HepG2 (cell line): ENCODE measurements around the gene ZDHHC24. TPM values are rescaled to one million over a fixed set of nuclear protein-coding genes. Genes with fewer than 3 reads are reported as not detected.

Experiments used
- ATAC-seq: fragments of 200-7000 bp; cut with Tn5 transposase; 3 replicates; pipeline ENCODE4 v1.9.1; 2020; ENCODE audit warnings: mild to moderate bottlenecking, moderate library complexity
- BruUV-seq: library from RNA; stranded (reverse); fragments of 400-500 nt; replicated peaks from 2 replicates; lab custom pipeline; 2021; lab: Mats Ljungman, UMichigan
- CTCF ChIA-PET: fragments of 300-600 bp; formaldehyde crosslinking; extraction: SDS; loops from one replicate; lab custom pipeline; 2021; ENCODE audit warnings: low total read pairs, inconsistent platforms, low intra/inter-chr PET ratio; lab: Yijun Ruan, JAX
- POLR2A ChIA-PET: fragments of 350-600 bp; sonication (Branson Sonifier 250); formaldehyde crosslinking; loops from one replicate; lab custom pipeline; 2020; ENCODE audit warnings: antibody characterized with exemption, inconsistent platforms; lab: Yijun Ruan, JAX
- DNase-seq: peaks from one replicate; pipeline ENCODE4 v3.0.0-alpha.2; 2015; ENCODE audit warnings: low spot score
- FAIRE-seq: peaks from 3 replicates; lab custom pipeline; 2011; peaks lifted over from hg19 to GRCh38; lab: Jason Lieb, UNC
- H2AFZ ChIP-seq: one replicate; pipeline ENCODE4 v1.6.1; 2011; ENCODE audit warnings: low read length, inconsistent platforms
- H3K27ac ChIP-seq: fragments of 300-600 bp; 3 replicates; pipeline ENCODE4 v1.8.0; 2011; ENCODE audit warnings: mixed run types, mild to moderate bottlenecking, mixed read lengths, low read length, inconsistent platforms; ENCODE audit not compliant: insufficient read depth; ENCODE audit errors: extremely low read length
- H3K27me3 ChIP-seq, 2 experiments: fragments of 200-600 bp in 1 of 2; 2 replicates in 1 of 2; 3 replicates in 1 of 2; pipeline versions ENCODE4 v1.6.0 to v1.8.0; 2011; ENCODE audit warnings: low read length in 2 of 2, mild to moderate bottlenecking in 2 of 2, moderate library complexity in 2 of 2, inconsistent platforms in 1 of 2; ENCODE audit not compliant: insufficient read depth in 2 of 2, control insufficient read depth in 1 of 2
- H3K36me3 ChIP-seq, 2 experiments: fragments of 200-600 bp in 1 of 2; replicated peaks in 1 of 2; 2 replicates in 1 of 2; 3 replicates in 1 of 2; pipeline versions ENCODE4 v1.5.1 to v1.8.0; 2011; ENCODE audit warnings: low read length in 2 of 2, inconsistent platforms in 1 of 2; ENCODE audit not compliant: insufficient read depth in 2 of 2, control insufficient read depth in 1 of 2
- H3K4me1 ChIP-seq: 2 replicates; pipeline ENCODE4 v1.5.1; 2012; ENCODE audit warnings: low read length, inconsistent platforms; ENCODE audit not compliant: insufficient read depth
- H3K4me2 ChIP-seq: 2 replicates; pipeline ENCODE4 v1.6.0; 2011; ENCODE audit warnings: low read depth, low read length, inconsistent platforms
- H3K4me3 ChIP-seq, 3 experiments: fragments of 200-600 bp in 1 of 3; sonication (generic), shearing (Covaris generic) in 1 of 3; replicated peaks in 1 of 3; 2 replicates each; pipeline ENCODE4 v1.5.1; 2011 to 2016; ENCODE audit warnings: low read length in 3 of 3, inconsistent platforms in 2 of 3, low read depth in 2 of 3, mild to moderate bottlenecking in 2 of 3, control low read depth in 1 of 3, mixed read lengths in 1 of 3; ENCODE audit not compliant: insufficient read depth in 1 of 3
- H3K79me2 ChIP-seq: one replicate; pipeline ENCODE4 v1.6.1; 2011; ENCODE audit warnings: low read length, inconsistent platforms; ENCODE audit not compliant: insufficient read depth
- H3K9ac ChIP-seq: 2 replicates; pipeline ENCODE4 v1.6.0; 2011; ENCODE audit warnings: mild to moderate bottlenecking, low read depth, low read length, inconsistent platforms; ENCODE audit not compliant: insufficient read depth
- H3K9me3 ChIP-seq: 2 replicates; pipeline ENCODE4 v1.5.1; 2012; ENCODE audit warnings: mild to moderate bottlenecking, low read length
- H4K20me1 ChIP-seq: 2 replicates; pipeline ENCODE4 v1.6.0; 2011; ENCODE audit warnings: inconsistent platforms, mild to moderate bottlenecking, low read length, moderate library complexity; ENCODE audit not compliant: insufficient read depth
- AGO1 ChIP-seq: fragments of 200-400 bp; formaldehyde crosslinking; IDR thresholded peaks from 2 replicates; pipeline ENCODE4 v1.6.1; 2017; ENCODE audit warnings: mild to moderate bottlenecking, low read depth, low read length, moderate library complexity; ENCODE audit not compliant: poor library complexity, severe bottlenecking
- AGO2 ChIP-seq: fragments of 200-400 bp; formaldehyde crosslinking; optimal IDR thresholded peaks from 2 replicates; pipeline ENCODE3; 2017; ENCODE audit warnings: mild to moderate bottlenecking, low read depth, low read length, moderate library complexity
- TOE1 ChIP-seq: sonication (generic); formaldehyde crosslinking; IDR thresholded peaks from 2 replicates; pipeline ENCODE4 v1.4.0; 2020; ENCODE audit warnings: mild to moderate bottlenecking, missing genetic modification reagents
- ZFY ChIP-seq: sonication (generic); formaldehyde crosslinking; IDR thresholded peaks from 2 replicates; pipeline ENCODE4 v1.4.0; 2020; ENCODE audit warnings: missing genetic modification reagents
- ZNF274 ChIP-seq: sonication (generic); formaldehyde crosslinking; IDR thresholded peaks from 2 replicates; pipeline ENCODE4 v1.5.1; 2020; ENCODE audit warnings: mild to moderate bottlenecking, missing genetic modification reagents
- WGBS: methylation state at CpG from one replicate; pipeline ENCODE4 v1.1.6; 2017; ENCODE audit warnings: low lambda C conversion rate; 5-methylcytosine and 5-hydroxymethylcytosine counted together
- in situ Hi-C: cut with HindIII; loops from 2 replicates; pipeline ENCODE4 v1.10.0; 2017; ENCODE audit warnings: low pct_unique_long_range_greater_than_20kb; ENCODE audit not compliant: extremely low pct_ligation_motif_present
- intact Hi-C: fragments of 100-400 bp; cut with micrococcal nuclease; formaldehyde crosslinking; loops from one replicate; pipeline ENCODE4 v1.10.0; 2022; ENCODE audit not compliant: unreplicated experiment
- polyA plus RNA-seq, 8 experiments: library from polyadenylated mRNA; depleted of rRNA in 3 of 8; stranded (reverse) in 7 of 8; unstranded in 1 of 8; fragments of >200 nt; fragmentation: Illumina TruSeq in 4 of 8; extraction: Trizol in 4 of 8; gene quantifications; 2 replicates each; pipeline versions ENCODE4 v1.2.1 to v1.2.3, GENCODE V29; 2011 to 2016; ENCODE audit warnings: low read depth in 4 of 8, missing spikeins in 1 of 8, mixed read lengths in 1 of 8; ENCODE audit not compliant: insufficient read depth in 1 of 8
- total RNA-seq, 5 experiments: library from RNA; depleted of rRNA; stranded (reverse); fragments of >200 nt; fragmentation: Illumina TruSeq; extraction: Trizol; gene quantifications; 2 replicates each; pipeline ENCODE4 v1.2.3, GENCODE V29; 2016; ENCODE audit warnings: low read depth in 1 of 5

The ZDHHC24 gene
- total and polyA plus RNA-seq, 2 of the 13 experiments (the other 11 are each of a cell fraction or from before 2014, with no cell fraction given) = 4.3 TPM

GRCh38 chr11:66539170-66539869, 6.5 kb downstream of the ZDHHC24 start:
- ATAC-seq = peak; percentile 13
- H2AFZ ChIP-seq = no peak overlapping the region

GRCh38 chr11:66532784-66533183, 13.1 kb downstream of the ZDHHC24 start:
- H3K27me3 ChIP-seq = no peaks in the 10 kb centered on the region
- intact Hi-C loops = no loop called here
- DNase-seq = no peak
- no peak overlapping the region for H3K4me3 ChIP-seq
- H3K36me3 ChIP-seq = peaks cover 0 to 3% of the 10 kb centered on the region in 2 experiments; a peak in 1 of 5 replicates
- H3K4me2 ChIP-seq = no peak overlapping the region
- FAIRE-seq = no peak
- 83% methylated on average over 6 of the region's 6 CpGs for WGBS
- H3K79me2 ChIP-seq = no peaks in the 10 kb centered on the region
- no peak for ATAC-seq
- ChIA-PET CTCF (no interaction called here), POLR2A (interaction anchor here (1.4 kb wide), 1 partner anchor 12 kb away, joined by 4 read pairs; no protein-coding TSS in a partner anchor)
- no peak overlapping the region for H3K9ac ChIP-seq
- H3K9me3 ChIP-seq = no peaks in the 10 kb centered on the region
- H2AFZ ChIP-seq = no peak overlapping the region
- in situ Hi-C loops = no loop called here
- 0 out of 2 replicates have a peak, but pooled peaks cover 7% of the 10 kb centered on the region for H3K4me1 ChIP-seq
- H3K27ac ChIP-seq = no peak overlapping the region
- BruUV-seq = no TSS peak
- TF ChIP-seq ZFY = no peak
- no peak for TF ChIP-seq TOE1 (CRISPR knock-in tag)
- no peaks in the 10 kb centered on the region for H4K20me1 ChIP-seq

More at GRCh38 chr11:66539170-66539869, 6.5 kb downstream of the ZDHHC24 start:
- Histone ChIP-seq H3K9me3 (no peaks in the 10 kb centered on the region), H3K9ac (no peak overlapping the region), H3K79me2 (no peaks in the 10 kb centered on the region), H4K20me1 (no peaks in the 10 kb centered on the region), H3K27me3 (no peaks in the 10 kb centered on the region), H3K4me1 (no peaks in the 10 kb centered on the region), H3K4me2 (no peak overlapping the region), H3K27ac (no peak overlapping the region), H3K36me3 (0 out of 5 replicates have a peak, but pooled peaks cover 0 to 3% of the 10 kb centered on the region in 2 experiments), H3K4me3 (no peak overlapping the region)
- intact Hi-C loops = no loop called here
- FAIRE-seq (no peak), DNase-seq (no peak)
- ChIA-PET CTCF (no interaction called here), POLR2A (no interaction called here)
- no peak for TF ChIP-seq ZNF274 (CRISPR knock-in tag)
- peak; percentile 73 for TF ChIP-seq AGO2
- peak; percentile 44 for TF ChIP-seq AGO1
- BruUV-seq = no TSS peak
- 100% methylated on average over 6 of the region's 16 CpGs for WGBS
- in situ Hi-C loops = no loop called here
